Stimulated activated memory B cell treated with anti-CD40 and anti-IgM and Interleukin-4, amounts not matched to agents 10 μg/mL and 1 μg/mL and 100 μg/mL, for 72 hours (primary cell): Measurements from ENCODE around the gene ARPC5.
"Not testable (repeated sequence)": the region's sequence is repeated elsewhere in the genome, so short reads cannot be mapped to it uniquely, and the experiment has no call there.

ENCODE experiments used
- ATAC-seq: fragments of 150-1000 bp; cut with Tn5 transposase; 2 replicates; pipeline ENCODE4 v1.10.0; 2021
- H3K27ac Mint-ChIP-seq: one replicate; pipeline ENCODE4 v1.8.0; 2022; ENCODE audit warnings: mild to moderate bottlenecking, mixed read lengths
- H3K27me3 Mint-ChIP-seq: one replicate; pipeline ENCODE4 v1.8.0; 2022; ENCODE audit warnings: mixed read lengths
- H3K36me3 Mint-ChIP-seq: one replicate; pipeline ENCODE4 v1.8.0; 2022; ENCODE audit warnings: mixed read lengths
- H3K4me1 Mint-ChIP-seq: one replicate; pipeline ENCODE4 v1.8.0; 2022; ENCODE audit warnings: mixed read lengths
- H3K4me3 Mint-ChIP-seq: one replicate; pipeline ENCODE4 v1.8.0; 2022; ENCODE audit warnings: mild to moderate bottlenecking, moderate library complexity, mixed read lengths
- H3K9me3 Mint-ChIP-seq: one replicate; pipeline ENCODE4 v1.8.0; 2022; ENCODE audit warnings: mixed read lengths

ARPC5 gene

GRCh38 chr1:183635606-183636333, at the start of gene ARPC5:
Gene ARPC5 (minus strand): TSS chr1:183635783. CDS start chr1:183635659, 124 bp downstream.
- ATAC-seq: peak; percentile 96
- H3K9me3 Mint-ChIP-seq: no peaks in the 10 kb centered on the region
- peaks cover 20% of the 10 kb centered on the region for H3K4me1 Mint-ChIP-seq
- H3K27me3 Mint-ChIP-seq: no peaks in the 10 kb centered on the region
- H3K27ac Mint-ChIP-seq: peak within 1 kb of the TSS; percentile 92
- H3K4me3 Mint-ChIP-seq: peak within 1 kb of the TSS; percentile 99
- H3K36me3 Mint-ChIP-seq: peaks cover 3% of the 10 kb centered on the region

GRCh38 chr1:183685112-183685713, 49.6 kb upstream of the ARPC5 start:
- Mint-ChIP-seq H3K27me3 (peaks cover 36% of the 10 kb centered on the region), H3K4me3 (no peak overlapping the region), H3K27ac (no peak overlapping the region), H3K36me3 (no peaks in the 10 kb centered on the region), H3K9me3 (no peaks in the 10 kb centered on the region), H3K4me1 (peaks cover 14% of the 10 kb centered on the region)
- ATAC-seq: no peak

- H3K27me3 Mint-ChIP-seq: peaks cover 45% of the 10 kb centered on the region
- not testable (repeated sequence) for H3K36me3 Mint-ChIP-seq, ATAC-seq, H3K4me3 Mint-ChIP-seq, H3K27ac Mint-ChIP-seq, H3K9me3 Mint-ChIP-seq, H3K4me1 Mint-ChIP-seq
Measured at GRCh38 chr1:183679363-183679762, 43.8 kb upstream of the ARPC5 start.

GRCh38 chr1:183678819-183679218, 43.2 kb upstream of the ARPC5 start:
- Mint-ChIP-seq H3K27me3 (peaks cover 40% of the 10 kb centered on the region), H3K36me3 (no peaks in the 10 kb centered on the region), H3K4me1 (no peaks in the 10 kb centered on the region), H3K27ac (no peak overlapping the region), H3K9me3 (no peaks in the 10 kb centered on the region), H3K4me3 (no peak overlapping the region)
- no peak for ATAC-seq

- H3K27ac Mint-ChIP-seq: no peak overlapping the region
- H3K36me3 Mint-ChIP-seq: no peaks in the 10 kb centered on the region
- no peak for ATAC-seq
- peaks cover 31% of the 10 kb centered on the region for H3K27me3 Mint-ChIP-seq
- H3K4me3 Mint-ChIP-seq: no peak overlapping the region
- H3K4me1 Mint-ChIP-seq: no peaks in the 10 kb centered on the region
- no peaks in the 10 kb centered on the region for H3K9me3 Mint-ChIP-seq
Measured at GRCh38 chr1:183676586-183677189, 41.1 kb upstream of the ARPC5 start.

GRCh38 chr1:183675883-183676585, 40.5 kb upstream of the ARPC5 start:
- H3K4me1 Mint-ChIP-seq: no peaks in the 10 kb centered on the region
- H3K36me3 Mint-ChIP-seq: no peaks in the 10 kb centered on the region
- no peaks in the 10 kb centered on the region for H3K9me3 Mint-ChIP-seq
- H3K27me3 Mint-ChIP-seq: peaks cover 25% of the 10 kb centered on the region
- ATAC-seq: no peak
- no peak overlapping the region for H3K4me3 Mint-ChIP-seq
- H3K27ac Mint-ChIP-seq: no peak overlapping the region

GRCh38 chr1:183675381-183675780, 39.8 kb upstream of the ARPC5 start:
- peaks cover 25% of the 10 kb centered on the region for H3K27me3 Mint-ChIP-seq
- H3K36me3 Mint-ChIP-seq: no peaks in the 10 kb centered on the region
- H3K4me3 Mint-ChIP-seq: no peak overlapping the region
- H3K27ac Mint-ChIP-seq: no peak overlapping the region
- ATAC-seq: no peak
- no peaks in the 10 kb centered on the region for H3K4me1 Mint-ChIP-seq
- peaks cover 6% of the 10 kb centered on the region for H3K9me3 Mint-ChIP-seq

GRCh38 chr1:183674886-183675285, 39.3 kb upstream of the ARPC5 start:
- H3K27me3 Mint-ChIP-seq: peaks cover 25% of the 10 kb centered on the region

GRCh38 chr1:183674339-183674738, 38.8 kb upstream of the ARPC5 start:
- Mint-ChIP-seq H3K4me3 (no peak overlapping the region), H3K27me3 (peaks cover 30% of the 10 kb centered on the region), H3K4me1 (no peaks in the 10 kb centered on the region)

More at GRCh38 chr1:183674886-183675285, 39.3 kb upstream of the ARPC5 start:
- H3K4me3 Mint-ChIP-seq: no peak overlapping the region
- no peak overlapping the region for H3K27ac Mint-ChIP-seq
- ATAC-seq: no peak
- H3K36me3 Mint-ChIP-seq: no peaks in the 10 kb centered on the region
- H3K9me3 Mint-ChIP-seq: peaks cover 6% of the 10 kb centered on the region
- no peaks in the 10 kb centered on the region for H3K4me1 Mint-ChIP-seq

GRCh38 chr1:183673605-183674323, 38.2 kb upstream of the ARPC5 start:
- Mint-ChIP-seq H3K36me3 (no peaks in the 10 kb centered on the region), H3K27me3 (peaks cover 35% of the 10 kb centered on the region), H3K4me3 (no peak overlapping the region), H3K27ac (no peak overlapping the region), H3K9me3 (peaks cover 6% of the 10 kb centered on the region), H3K4me1 (no peaks in the 10 kb centered on the region)
- ATAC-seq: no peak

More at GRCh38 chr1:183674339-183674738, 38.8 kb upstream of the ARPC5 start:
- H3K9me3 Mint-ChIP-seq: peaks cover 6% of the 10 kb centered on the region
- no peak for ATAC-seq
- no peak overlapping the region for H3K27ac Mint-ChIP-seq
- H3K36me3 Mint-ChIP-seq: no peaks in the 10 kb centered on the region

GRCh38 chr1:183670169-183670568, 34.6 kb upstream of the ARPC5 start:
- peaks cover 30% of the 10 kb centered on the region for H3K27me3 Mint-ChIP-seq
- no peak overlapping the region for H3K27ac Mint-ChIP-seq
- peaks cover 6% of the 10 kb centered on the region for H3K9me3 Mint-ChIP-seq
- ATAC-seq: no peak
- H3K4me1 Mint-ChIP-seq: no peaks in the 10 kb centered on the region
- no peaks in the 10 kb centered on the region for H3K36me3 Mint-ChIP-seq
- H3K4me3 Mint-ChIP-seq: no peak overlapping the region

- Mint-ChIP-seq H3K27ac (no peak overlapping the region), H3K9me3 (no peaks in the 10 kb centered on the region), H3K36me3 (no peaks in the 10 kb centered on the region), H3K27me3 (no peaks in the 10 kb centered on the region), H3K4me3 (no peak overlapping the region), H3K4me1 (peaks cover 6% of the 10 kb centered on the region)
- no peak for ATAC-seq
Measured at GRCh38 chr1:183656355-183656754, 20.8 kb upstream of the ARPC5 start.

GRCh38 chr1:183655562-183656075, 20.0 kb upstream of the ARPC5 start:
- H3K9me3 Mint-ChIP-seq: no peaks in the 10 kb centered on the region
- H3K36me3 Mint-ChIP-seq: no peaks in the 10 kb centered on the region
- H3K27me3 Mint-ChIP-seq: no peaks in the 10 kb centered on the region
- peak; percentile 70 for ATAC-seq
- H3K4me3 Mint-ChIP-seq: no peak overlapping the region
- no peak overlapping the region for H3K27ac Mint-ChIP-seq
- peaks cover 6% of the 10 kb centered on the region for H3K4me1 Mint-ChIP-seq

GRCh38 chr1:183654706-183655105, 19.1 kb upstream of the ARPC5 start:
- ATAC-seq: no peak
- no peaks in the 10 kb centered on the region for H3K9me3 Mint-ChIP-seq
- H3K4me3 Mint-ChIP-seq: no peak overlapping the region
- peaks cover 6% of the 10 kb centered on the region for H3K4me1 Mint-ChIP-seq
- no peaks in the 10 kb centered on the region for H3K36me3 Mint-ChIP-seq
- no peaks in the 10 kb centered on the region for H3K27me3 Mint-ChIP-seq
- H3K27ac Mint-ChIP-seq: no peak overlapping the region
